ENCODE data around the gene GPATCH2L. TPM values are rescaled to one million over a fixed set of nuclear protein-coding genes. Genes with fewer than 3 reads are reported as not detected.

GPATCH2L gene
- total and polyA plus RNA-seq, 8 donors = 38.9 to 50.5 (median 42.8) TPM

- ATAC-seq (no peak), DNase-seq (no peak)
- peaks cover 0 to 6% of the 10 kb centered on the region in 2 donors for H3K4me1 ChIP-seq
- H3K27ac ChIP-seq = no peak overlapping the region
- TF ChIP-seq CTCF (IDR thresholded peaks at IDR 0.05) = no peak
- no peaks in the 10 kb centered on the region for H3K36me3 ChIP-seq
- H3K9me3 ChIP-seq = peaks cover 0 to 5% of the 10 kb centered on the region in 2 donors
- intact Hi-C loops (cut with DNase I) = no loop called here
- H3K4me3 ChIP-seq = peak overlapping the region in 1 of 2 donors; percentile 7
- peaks cover 50 to 89% of the 10 kb centered on the region in 2 donors for H3K27me3 ChIP-seq
These were observed 13.5 kb upstream of the GPATCH2L start for GRCh38 chr14:76138119-76138757.

GRCh38 chr14:76138758-76139723 is 12.7 kb upstream of the GPATCH2L start:
- intact Hi-C loops (cut with DNase I) = no loop called here
- Histone ChIP-seq H3K36me3 (no peaks in the 10 kb centered on the region), H3K27me3 (peaks cover 50 to 82% of the 10 kb centered on the region in 2 donors), H3K27ac (no peak overlapping the region), H3K9me3 (peaks cover 0 to 13% of the 10 kb centered on the region in 2 donors), H3K4me1 (peaks cover 0 to 6% of the 10 kb centered on the region in 2 donors), H3K4me3 (peak overlapping the region in 1 of 2 donors; percentile 7)
- TF ChIP-seq CTCF (IDR thresholded peaks at IDR 0.05) = no peak
- no peak for DNase-seq
- ATAC-seq = no peak

- Histone ChIP-seq H3K27ac (no peak overlapping the region), H3K4me1 (peaks cover 0 to 5% of the 10 kb centered on the region in 2 donors), H3K36me3 (no peaks in the 10 kb centered on the region), H3K9me3 (peaks cover 0 to 20% of the 10 kb centered on the region in 2 donors), H3K4me3 (no peak overlapping the region), H3K27me3 (peaks cover 23 to 52% of the 10 kb centered on the region in 2 donors)
- intact Hi-C loops (cut with DNase I) = no loop called here
- no peak for TF ChIP-seq CTCF (IDR thresholded peaks at IDR 0.05)
- ATAC-seq (no peak), DNase-seq (no peak)
These were observed 8.1 kb upstream of the GPATCH2L start for GRCh38 chr14:76143642-76144041.

- no peak for TF ChIP-seq CTCF (IDR thresholded peaks at IDR 0.05)
- no peak for DNase-seq
- Histone ChIP-seq H3K36me3 (no peaks in the 10 kb centered on the region), H3K4me3 (no peak overlapping the region), H3K4me1 (no peaks in the 10 kb centered on the region), H3K9me3 (peaks cover 0 to 20% of the 10 kb centered on the region in 2 donors), H3K27ac (no peak overlapping the region), H3K27me3 (peaks cover 0 to 29% of the 10 kb centered on the region in 2 donors)
- intact Hi-C loops (cut with DNase I) = no loop called here
- no peak for ATAC-seq
These were observed 4.7 kb upstream of the GPATCH2L start for GRCh38 chr14:76146976-76147375.

GRCh38 chr14:76149196-76149595 is 2.5 kb upstream of the GPATCH2L start:
- Histone ChIP-seq H3K4me1 (peaks cover 13 to 19% of the 10 kb centered on the region in 2 donors), H3K27ac (no peak overlapping the region), H3K36me3 (peaks cover 0 to under 1% of the 10 kb centered on the region in 2 donors), H3K9me3 (peaks cover 0 to 5% of the 10 kb centered on the region in 2 donors), H3K4me3 (no peak overlapping the region), H3K27me3 (peaks cover 0 to 23% of the 10 kb centered on the region in 2 donors)
- DNase-seq = no peak
- TF ChIP-seq CTCF (IDR thresholded peaks at IDR 0.05) = no peak
- no peak for ATAC-seq
- intact Hi-C loops (cut with DNase I) = no loop called here
